Stimulated activated CD8-positive, alpha-beta memory T cell treated with anti-CD3 and anti-CD28 coated beads, Interleukin-15, amount 100 ng/mL, for 48 hours (primary cell): ENCODE data around the gene PEAK1.
A peak's percentile ranks its signal among the peaks of the same experiment; 100 is the strongest.
"Not testable (repeated sequence)": the region's sequence is repeated elsewhere in the genome, so short reads cannot be mapped to it uniquely, and the experiment has no call there.

Experiments used
- DNase-seq, 2 donors: peaks; one replicate each; pipeline ENCODE4 v3.0.0-alpha.2; 2020; ENCODE audit warnings: low read depth in 2 of 2

PEAK1 gene

GRCh38 chr15:77420610-77421369 is 886 bp upstream of the PEAK1 start, which contains the start of gene HMG20A:
Gene HMG20A (plus strand): TSS chr15:77420888. CDS start chr15:77458408, 37,520 bp downstream.
- DNase-seq, result peak; percentile 37 to 49

- DNase-seq, result peak; percentile 24 to 46
These were observed 703 bp downstream of the PEAK1 start for GRCh38 chr15:77418966-77419835.

- DNase-seq, result no peak
These were observed 1.4 kb downstream of the PEAK1 start for GRCh38 chr15:77418391-77418965.

DNA sequence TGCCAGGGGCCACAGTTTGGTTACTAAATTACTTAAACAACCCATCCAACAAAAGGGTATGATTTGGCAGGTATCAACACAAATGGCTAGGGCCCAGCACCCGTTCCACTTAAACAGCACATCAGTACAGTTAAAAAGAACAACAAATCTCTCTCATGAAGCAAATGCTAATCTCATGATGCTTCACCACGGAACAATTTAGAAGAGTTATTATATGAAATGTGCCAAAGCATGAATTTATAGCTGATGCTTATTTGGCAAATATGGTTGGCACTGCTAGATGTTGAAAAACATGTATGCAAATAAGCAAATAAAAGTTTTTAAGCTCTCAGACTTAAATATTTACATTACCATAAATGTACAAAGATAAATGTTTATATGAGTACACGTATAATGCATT is 2.3 kb downstream of the PEAK1 start:
- DNase-seq, result no peak

DNA sequence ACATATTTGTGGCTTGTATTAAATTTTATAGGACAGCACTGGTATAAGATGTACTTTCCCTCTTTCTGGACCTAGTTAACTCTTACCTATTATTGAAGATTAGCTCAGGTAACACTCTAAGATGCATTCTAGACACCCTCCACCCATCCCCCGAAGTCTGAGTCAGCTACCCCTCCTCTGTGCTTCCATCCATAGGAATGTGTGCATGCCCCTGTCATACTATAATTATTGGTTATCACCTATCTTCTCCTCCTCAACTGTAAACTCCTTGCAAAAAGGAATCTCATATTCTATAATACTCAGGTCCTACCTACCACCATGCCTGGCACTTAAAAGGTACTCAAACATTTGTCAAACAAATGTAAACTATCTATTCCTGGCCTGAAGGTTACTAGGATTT is 3.0 kb downstream of the PEAK1 start:
- no peak for DNase-seq

DNA sequence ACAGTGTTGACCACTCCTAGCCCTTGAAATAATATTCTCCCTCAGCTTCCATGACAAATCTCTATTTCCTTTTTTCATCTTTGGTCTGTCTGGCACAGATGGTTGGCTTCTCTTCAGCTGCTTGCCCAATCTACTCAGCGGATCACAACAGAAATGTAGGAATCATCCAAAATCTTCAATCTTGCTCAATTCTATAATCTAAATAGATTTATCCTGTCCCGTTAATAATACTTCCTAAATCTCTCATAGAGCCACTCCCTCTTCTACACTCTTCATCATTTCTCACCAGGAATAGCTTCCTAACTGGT is 3.8 kb downstream of the PEAK1 start:
- no peak for DNase-seq

DNA sequence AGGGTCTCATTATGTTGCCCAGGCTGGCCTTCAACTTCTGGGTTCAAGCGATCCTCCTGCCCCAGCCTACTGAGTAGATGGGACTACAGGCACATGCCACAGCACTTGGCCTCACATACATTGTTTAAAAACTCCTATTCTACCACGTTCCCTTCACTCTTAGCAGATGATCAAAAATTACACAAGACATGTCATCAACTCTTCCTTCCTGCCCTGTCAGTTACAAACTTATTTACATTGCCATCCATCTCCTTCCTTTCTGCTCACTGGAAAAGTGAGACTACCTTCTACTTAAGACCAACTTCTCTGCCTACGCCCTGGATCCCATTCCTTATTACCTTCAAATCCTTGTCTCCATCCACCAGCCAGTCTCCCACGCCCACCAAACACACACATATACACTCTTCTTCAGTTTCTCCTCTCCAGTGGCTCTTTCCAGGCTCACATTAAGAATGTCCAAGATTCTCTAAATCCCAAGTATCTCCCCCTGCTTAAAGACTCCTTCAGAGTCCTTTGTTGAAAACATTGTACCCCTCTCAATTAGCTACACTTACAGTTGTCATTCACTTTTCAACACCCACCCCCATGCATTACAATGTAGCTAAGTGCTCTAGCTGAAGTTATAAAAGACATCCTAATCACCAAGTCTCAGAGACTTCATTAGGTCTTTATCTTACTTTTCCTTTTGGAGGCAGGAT is 4.3 kb downstream of the PEAK1 start:
- no peak for DNase-seq

- no peak for DNase-seq
These were observed 5.0 kb downstream of the PEAK1 start for GRCh38 chr15:77414789-77415442.

GRCh38 chr15:77413699-77414349 is 6.1 kb downstream of the PEAK1 start:
- DNase-seq, result no peak

GRCh38 chr15:77412972-77413698 is 6.8 kb downstream of the PEAK1 start:
- no peak for DNase-seq

GRCh38 chr15:77411619-77411976 is 8.3 kb downstream of the PEAK1 start:
- DNase-seq, result no peak

DNA sequence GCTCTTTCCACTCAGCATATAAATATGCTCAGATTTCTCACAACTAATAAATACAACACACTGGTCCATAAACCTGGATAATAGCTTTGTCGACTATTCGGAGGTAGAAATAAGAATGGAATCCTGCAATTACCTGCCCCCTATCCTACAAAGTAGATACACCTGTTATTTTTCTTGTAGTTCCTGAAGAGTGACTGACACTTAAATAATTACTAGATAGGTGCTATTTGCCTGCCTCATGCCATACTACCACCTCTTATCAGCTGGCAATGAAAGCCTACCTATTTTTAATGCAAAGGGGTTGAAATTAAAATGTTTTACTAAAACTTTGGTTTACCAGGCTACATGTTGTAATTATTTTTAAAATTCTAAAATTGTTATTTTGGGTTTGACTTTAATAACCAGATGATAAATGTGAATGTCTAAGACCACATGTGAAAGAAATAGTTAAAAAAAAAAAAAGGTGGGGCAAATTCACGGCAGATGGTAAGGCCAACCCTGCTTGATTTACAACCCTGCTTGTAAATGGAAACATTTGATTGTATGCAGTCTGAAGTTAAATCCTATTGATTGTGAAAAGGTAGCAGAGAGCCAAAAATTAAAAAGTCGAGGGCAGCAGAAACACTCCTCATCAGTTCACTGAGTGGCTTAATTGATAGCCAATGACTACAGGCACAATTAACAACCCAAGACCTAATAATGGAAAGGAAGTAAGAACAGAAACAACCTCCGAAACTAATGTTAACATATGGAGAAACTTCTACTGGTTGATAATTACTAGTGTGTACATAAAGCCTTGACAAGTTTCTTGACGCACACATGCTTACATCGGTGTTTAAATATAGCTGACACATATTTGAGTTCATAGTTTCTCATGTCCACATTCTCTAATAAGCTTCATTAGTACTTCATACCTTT is 8.9 kb downstream of the PEAK1 start:
- DNase-seq, result no peak

- not testable (repeated sequence) for DNase-seq
These were observed 9.8 kb downstream of the PEAK1 start for GRCh38 chr15:77410157-77410500.

DNA sequence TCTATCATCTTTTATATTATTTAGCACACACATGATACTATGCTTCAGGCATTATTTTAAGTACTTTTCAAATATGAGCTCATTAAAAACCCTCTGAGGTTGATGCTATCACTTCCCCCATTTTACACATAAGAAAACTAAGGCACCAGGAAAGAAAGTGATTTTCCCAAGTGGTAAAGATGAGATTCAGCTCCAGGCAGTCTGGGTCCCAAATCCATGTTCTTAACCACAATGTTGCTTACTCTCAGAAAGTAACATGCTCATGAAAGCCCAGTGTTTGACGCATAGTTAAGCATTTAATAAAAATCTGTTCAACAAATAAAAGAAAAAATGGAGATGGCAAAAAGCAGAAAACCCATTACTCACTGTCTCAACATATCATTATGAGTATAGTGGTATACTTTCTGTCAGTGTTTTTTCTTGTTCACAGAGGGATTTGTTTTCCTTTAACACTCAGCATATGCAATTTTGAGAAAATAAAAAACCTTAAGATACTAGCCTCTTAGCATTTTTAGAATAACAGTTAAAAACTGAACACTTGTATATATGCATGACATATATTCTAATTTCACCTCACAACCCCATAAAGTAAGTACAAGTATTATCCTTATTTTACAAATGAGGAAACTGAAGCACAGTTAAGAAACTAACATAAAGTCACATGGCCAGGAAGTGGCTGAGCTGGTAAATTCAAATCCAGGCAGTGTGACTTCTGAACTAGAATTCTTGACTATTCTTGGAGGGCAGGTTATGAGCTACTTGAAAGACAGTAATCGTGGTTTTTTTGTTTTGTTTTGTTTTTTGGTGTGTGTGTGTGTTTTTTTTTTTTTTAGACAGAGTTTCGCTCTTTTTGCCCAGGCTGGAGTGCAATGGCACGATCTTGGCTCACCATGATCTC is 10.4 kb downstream of the PEAK1 start:
- no peak for DNase-seq

- DNase-seq, result no peak
These were observed 13.1 kb downstream of the PEAK1 start for GRCh38 chr15:77406846-77407245.

DNA sequence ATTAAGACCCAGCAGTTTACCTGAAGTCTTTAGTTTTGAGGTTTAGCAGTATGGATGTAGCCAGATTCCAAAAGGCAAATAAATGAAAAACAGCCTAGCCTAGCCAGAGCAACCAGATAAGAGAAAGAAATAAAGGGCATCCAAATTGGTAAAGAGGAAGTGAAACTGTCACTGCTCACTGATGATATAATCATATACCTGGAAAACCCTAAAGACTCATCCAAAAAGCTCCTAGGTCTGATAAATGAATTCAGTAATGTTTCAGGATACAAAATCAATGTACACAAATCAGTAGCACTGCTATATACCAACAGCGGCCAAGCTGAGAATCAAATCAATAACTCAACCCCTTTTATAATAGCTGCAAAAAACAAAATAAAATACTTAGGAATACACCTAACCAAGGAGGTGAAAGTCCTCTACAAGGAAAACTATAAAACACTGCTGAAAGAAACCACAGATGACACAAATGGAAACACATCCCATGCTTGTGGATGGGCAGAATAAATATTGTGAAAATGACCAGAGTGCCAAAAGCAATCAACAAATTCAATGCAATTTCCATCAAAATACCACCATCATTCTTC is 13.6 kb downstream of the PEAK1 start:
- DNase-seq, result not testable (repeated sequence)

GRCh38 chr15:77402740-77403379 is 17.0 kb downstream of the PEAK1 start:
- DNase-seq, result no peak

DNA sequence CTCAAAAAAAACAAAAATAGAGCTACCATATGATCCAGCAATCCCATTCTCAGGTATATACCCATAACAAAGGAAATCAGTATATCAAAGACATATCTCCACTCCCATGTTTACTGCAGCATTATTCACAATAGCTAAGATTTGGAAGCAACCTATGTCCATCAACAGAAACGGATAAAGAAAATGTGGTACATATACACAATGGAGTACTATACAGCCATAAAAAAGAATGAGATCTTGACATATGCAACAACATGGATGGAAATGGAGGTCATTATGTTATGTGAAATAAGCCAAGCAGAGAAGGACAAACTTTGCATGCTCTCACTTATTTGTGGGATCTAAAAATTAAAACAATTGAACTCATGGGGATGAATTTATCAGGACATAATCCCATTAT is 19.6 kb downstream of the PEAK1 start:
- no peak for DNase-seq
